Stimulated activated naive CD8-positive, alpha-beta T cell treated with anti-CD3 and anti-CD28 coated beads, Interleukin-15, amount 100 ng/mL, for 72 hours (primary cell): ENCODE results near the gene PTPN13.

Experiments used
- ATAC-seq: fragments of 150-1000 bp; cut with Tn5 transposase; 2 replicates; pipeline ENCODE4 v1.10.0; 2021; ENCODE audit warnings: mild to moderate bottlenecking, moderate library complexity
- DNase-seq, 2 donors: peaks; one replicate each; pipeline ENCODE4 v3.0.0; 2021 to 2022
- H3K27ac Mint-ChIP-seq, 2 donors: one replicate each; pipeline ENCODE4 v1.8.0; 2022; ENCODE audit warnings: mild to moderate bottlenecking in 2 of 2, mixed read lengths in 2 of 2, moderate library complexity in 2 of 2
- H3K27me3 Mint-ChIP-seq: one replicate; pipeline ENCODE4 v1.8.0; 2022; ENCODE audit warnings: mixed read lengths
- H3K4me1 Mint-ChIP-seq: one replicate; pipeline ENCODE4 v1.8.0; 2022; ENCODE audit warnings: mild to moderate bottlenecking, mixed read lengths
- H3K4me3 Mint-ChIP-seq, 2 donors: one replicate each; pipeline ENCODE4 v1.8.0; 2022; ENCODE audit warnings: mild to moderate bottlenecking in 2 of 2, mixed read lengths in 2 of 2, moderate library complexity in 1 of 2
- H3K9me3 Mint-ChIP-seq, 2 donors: one replicate each; pipeline ENCODE4 v1.8.0; 2022; ENCODE audit warnings: mixed read lengths in 2 of 2

Gene PTPN13

GRCh38 chr4:86834901-86835300 lies 240.8 kb downstream of the PTPN13 start:
- DNase-seq: no peak
- no peak for ATAC-seq
- no peak overlapping the region for H3K27ac Mint-ChIP-seq
- no peak overlapping the region for H3K4me3 Mint-ChIP-seq
- H3K9me3 Mint-ChIP-seq: no peaks in the 10 kb centered on the region
- no peaks in the 10 kb centered on the region for H3K4me1 Mint-ChIP-seq
- H3K27me3 Mint-ChIP-seq: no peaks in the 10 kb centered on the region

- H3K4me1 Mint-ChIP-seq: no peaks in the 10 kb centered on the region
- no peak overlapping the region for H3K27ac Mint-ChIP-seq
- no peaks in the 10 kb centered on the region for H3K9me3 Mint-ChIP-seq
- no peaks in the 10 kb centered on the region for H3K27me3 Mint-ChIP-seq
- ATAC-seq (no peak), DNase-seq (no peak)
- H3K4me3 Mint-ChIP-seq: no peak overlapping the region
Measured at GRCh38 chr4:86835677-86836076, 241.6 kb downstream of the PTPN13 start.

DNA sequence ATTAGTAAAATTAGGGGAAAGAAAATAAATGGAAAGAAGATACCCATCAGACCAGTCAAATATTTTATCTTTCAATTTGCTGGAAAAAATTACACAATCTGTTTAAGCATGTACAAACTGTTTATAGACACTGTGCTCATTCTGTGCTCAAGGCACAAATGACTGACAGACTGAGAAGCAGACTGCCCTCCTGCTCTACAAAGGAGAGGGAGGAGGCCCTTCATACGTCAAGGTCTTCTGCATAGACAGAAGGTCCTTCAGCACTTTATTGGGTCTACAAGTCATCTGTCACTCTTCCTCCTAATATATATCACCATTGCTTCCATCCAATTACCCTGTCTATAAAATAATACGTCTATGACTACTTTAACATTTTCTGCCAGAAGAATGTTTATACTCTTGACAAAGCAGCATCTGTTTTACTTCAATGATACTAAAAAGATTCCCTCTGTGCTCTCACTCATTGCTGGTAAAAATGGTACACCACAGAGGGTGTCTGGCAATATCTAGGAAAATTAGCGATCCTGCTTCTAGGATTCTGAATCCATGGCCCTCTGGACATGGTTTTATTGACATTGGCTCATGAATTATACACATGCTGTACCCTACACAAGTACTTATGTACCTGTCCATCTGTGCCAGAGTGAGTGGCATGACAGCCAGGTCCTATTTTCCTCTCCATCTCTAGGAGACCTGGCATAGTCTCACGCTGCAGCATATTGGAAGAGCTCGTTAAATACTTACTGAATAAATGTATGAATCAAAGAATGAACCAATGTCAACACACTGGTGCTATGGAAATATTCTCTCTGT lies 243.8 kb downstream of the PTPN13 start:
- H3K9me3 Mint-ChIP-seq: no peaks in the 10 kb centered on the region
- no peak for ATAC-seq
- H3K27ac Mint-ChIP-seq: no peak overlapping the region
- no peaks in the 10 kb centered on the region for H3K4me1 Mint-ChIP-seq
- no peaks in the 10 kb centered on the region for H3K27me3 Mint-ChIP-seq
- H3K4me3 Mint-ChIP-seq: no peak overlapping the region
- no peak for DNase-seq

DNA sequence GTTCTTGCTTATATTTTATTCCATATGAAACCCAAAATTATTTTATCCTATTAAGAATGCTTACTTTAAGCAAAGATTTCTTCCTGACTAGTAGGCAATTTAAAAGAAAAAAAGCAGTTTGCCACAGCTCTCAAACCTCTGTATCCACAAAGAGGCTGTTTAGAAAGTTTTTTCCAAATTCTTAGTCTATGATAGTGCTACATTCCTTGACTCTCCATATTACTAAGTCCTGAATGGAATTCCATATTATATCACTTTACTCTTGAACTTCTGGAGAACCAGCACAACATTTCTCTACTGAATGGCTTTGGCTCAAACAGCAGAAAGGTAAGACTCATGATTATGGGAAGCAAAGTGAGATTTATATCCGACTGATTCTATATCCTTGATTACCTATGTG lies 246.7 kb downstream of the PTPN13 start:
- ATAC-seq (no peak), DNase-seq (no peak)
- Mint-ChIP-seq H3K4me1 (no peaks in the 10 kb centered on the region), H3K27me3 (no peaks in the 10 kb centered on the region), H3K4me3 (no peak overlapping the region), H3K9me3 (no peaks in the 10 kb centered on the region), H3K27ac (no peak overlapping the region)

GRCh38 chr4:86841309-86841708 lies 247.2 kb downstream of the PTPN13 start:
- DNase-seq (no peak), ATAC-seq (no peak)
- Mint-ChIP-seq H3K27me3 (no peaks in the 10 kb centered on the region), H3K9me3 (no peaks in the 10 kb centered on the region), H3K27ac (no peak overlapping the region), H3K4me3 (no peak overlapping the region), H3K4me1 (no peaks in the 10 kb centered on the region)

GRCh38 chr4:86845593-86845992 lies 251.5 kb downstream of the PTPN13 start:
- DNase-seq (no peak), ATAC-seq (no peak)
- H3K27me3 Mint-ChIP-seq: peaks cover 7% of the 10 kb centered on the region
- H3K4me3 Mint-ChIP-seq: no peak overlapping the region
- no peak overlapping the region for H3K27ac Mint-ChIP-seq
- H3K9me3 Mint-ChIP-seq: no peaks in the 10 kb centered on the region
- H3K4me1 Mint-ChIP-seq: no peaks in the 10 kb centered on the region

DNA sequence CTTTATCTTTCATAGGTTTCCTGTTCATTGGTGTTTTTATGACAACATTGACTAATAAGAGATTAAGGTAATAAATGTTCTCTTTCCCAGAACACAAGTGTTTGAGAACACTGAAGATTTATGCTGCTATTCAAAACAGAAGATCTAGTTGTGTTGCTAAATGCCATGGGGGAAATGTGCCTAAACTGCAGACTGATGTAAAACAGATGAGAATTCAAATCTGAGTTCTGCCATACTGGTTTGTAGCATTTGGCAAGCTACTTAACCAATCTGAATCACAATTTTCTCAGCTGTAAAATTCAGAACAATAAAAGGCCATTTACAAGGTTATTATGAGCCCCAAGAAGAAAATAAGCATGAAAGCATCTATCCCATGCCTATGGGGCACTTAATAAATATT lies 252.8 kb downstream of the PTPN13 start:
- no peak for ATAC-seq
- H3K9me3 Mint-ChIP-seq: no peaks in the 10 kb centered on the region
- H3K27me3 Mint-ChIP-seq: peaks cover 9% of the 10 kb centered on the region
- no peak for DNase-seq
- no peak overlapping the region for H3K27ac Mint-ChIP-seq
- H3K4me1 Mint-ChIP-seq: no peaks in the 10 kb centered on the region
- H3K4me3 Mint-ChIP-seq: no peak overlapping the region

GRCh38 chr4:86847571-86847970 lies 253.5 kb downstream of the PTPN13 start:
- no peak overlapping the region for H3K4me3 Mint-ChIP-seq
- no peaks in the 10 kb centered on the region for H3K4me1 Mint-ChIP-seq
- H3K27me3 Mint-ChIP-seq: peaks cover 9% of the 10 kb centered on the region
- H3K9me3 Mint-ChIP-seq: no peaks in the 10 kb centered on the region
- ATAC-seq (no peak), DNase-seq (no peak)
- no peak overlapping the region for H3K27ac Mint-ChIP-seq

GRCh38 chr4:86848136-86848535 lies 254.0 kb downstream of the PTPN13 start:
- no peaks in the 10 kb centered on the region for H3K9me3 Mint-ChIP-seq
- DNase-seq (no peak), ATAC-seq (no peak)
- H3K4me1 Mint-ChIP-seq: no peaks in the 10 kb centered on the region
- peaks cover 9% of the 10 kb centered on the region for H3K27me3 Mint-ChIP-seq
- no peak overlapping the region for H3K4me3 Mint-ChIP-seq
- H3K27ac Mint-ChIP-seq: no peak overlapping the region

DNA sequence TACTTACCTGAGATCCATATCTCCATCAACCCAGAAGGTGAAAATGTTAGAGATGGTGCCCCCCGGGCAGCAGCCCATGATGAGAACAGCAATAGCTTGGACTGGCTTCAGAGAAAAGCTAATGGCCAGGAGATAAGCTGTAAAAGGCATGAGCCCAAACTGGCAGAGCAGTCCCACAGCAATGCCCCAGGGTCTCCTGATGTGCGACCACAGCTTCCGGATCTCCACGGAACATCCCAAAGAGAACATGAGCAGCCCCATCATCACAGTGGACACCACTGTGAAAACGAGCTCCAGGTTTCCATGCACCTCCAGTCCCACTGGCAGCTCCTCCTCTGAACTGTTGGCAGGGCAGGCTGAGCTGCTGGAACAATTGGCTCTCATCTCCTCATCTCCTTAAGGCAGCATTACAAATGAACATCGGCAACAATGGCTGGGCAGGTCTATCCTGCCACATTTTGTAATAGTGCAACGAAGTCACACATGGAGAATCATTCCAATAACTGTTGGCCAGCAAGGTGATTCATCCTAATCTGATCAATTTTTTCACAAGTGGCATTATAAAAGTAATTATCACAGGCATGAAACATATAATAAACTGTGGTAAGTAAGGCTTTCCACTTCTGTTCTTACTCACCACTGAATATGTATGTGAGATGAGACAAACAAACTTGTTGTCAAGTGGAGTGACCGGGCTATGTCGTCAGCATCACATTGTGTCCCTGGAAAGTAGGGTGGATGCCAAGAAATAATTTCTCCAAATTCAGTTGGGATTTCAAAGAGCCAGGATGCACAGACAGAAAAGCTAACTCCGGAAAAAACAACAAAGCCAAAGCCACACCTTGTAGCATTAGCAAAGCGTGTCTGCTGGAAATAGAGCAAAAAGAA lies 254.9 kb downstream of the PTPN13 start, which contains the start of gene SLC10A6:
Gene SLC10A6, minus strand, starts transcription at position 653 of the 888 bp plus-strand sequence. Its CDS starts 269 bp downstream, at position 384.
- peaks cover 9% of the 10 kb centered on the region for H3K27me3 Mint-ChIP-seq
- no peak for ATAC-seq
- DNase-seq: no peak
- no peaks in the 10 kb centered on the region for H3K4me1 Mint-ChIP-seq
- no peaks in the 10 kb centered on the region for H3K9me3 Mint-ChIP-seq
- no peak within 1 kb of the TSS for H3K4me3 Mint-ChIP-seq
- H3K27ac Mint-ChIP-seq: no peak within 1 kb of the TSS

DNA sequence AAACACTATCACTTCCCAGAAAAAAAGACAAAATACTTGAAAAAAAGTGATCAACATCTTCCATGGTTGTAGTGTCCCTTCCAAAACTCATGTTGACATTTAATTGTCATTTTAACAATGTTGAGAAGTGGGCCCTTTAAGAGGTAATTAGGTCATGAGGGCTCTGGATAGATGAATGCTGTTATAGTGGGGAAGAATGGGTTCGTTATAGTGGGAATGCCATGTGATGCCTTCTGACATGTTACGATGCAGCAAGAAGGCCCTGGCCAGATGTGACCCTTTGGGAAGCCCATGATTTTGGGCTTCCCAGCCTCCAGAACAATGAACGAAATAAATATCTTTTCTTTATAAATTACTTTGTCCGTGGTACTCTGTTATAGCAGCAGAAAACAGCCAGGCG lies 259.1 kb downstream of the PTPN13 start:
- no peak for ATAC-seq
- Mint-ChIP-seq H3K27ac (no peak overlapping the region), H3K9me3 (no peaks in the 10 kb centered on the region), H3K27me3 (peaks cover 9% of the 10 kb centered on the region), H3K4me1 (no peaks in the 10 kb centered on the region), H3K4me3 (no peak overlapping the region)
- no peak for DNase-seq

GRCh38 chr4:86855572-86855971 lies 261.5 kb downstream of the PTPN13 start:
- Mint-ChIP-seq H3K4me3 (no peak overlapping the region), H3K27ac (no peak overlapping the region), H3K27me3 (peaks cover 3% of the 10 kb centered on the region), H3K4me1 (no peaks in the 10 kb centered on the region), H3K9me3 (no peaks in the 10 kb centered on the region)
- ATAC-seq (no peak), DNase-seq (no peak)

DNA sequence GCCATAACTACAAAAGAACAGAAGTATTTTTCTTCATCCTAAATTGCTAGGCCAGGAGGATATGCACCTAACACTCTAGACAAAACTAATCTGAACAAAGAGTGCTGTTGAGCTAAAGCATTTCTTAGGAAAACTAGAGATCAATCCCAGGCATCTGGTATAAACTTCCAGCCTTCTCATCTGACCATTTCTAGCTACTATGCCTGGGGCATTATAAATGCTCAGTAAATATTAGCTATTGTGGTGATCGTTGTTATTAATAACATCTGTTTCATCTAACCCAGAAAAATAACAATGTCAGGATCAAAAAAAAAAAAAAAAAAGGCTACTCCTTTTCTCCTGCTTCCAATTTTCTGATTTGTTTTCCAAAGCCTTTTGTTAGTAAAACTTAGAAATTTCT lies 262.8 kb downstream of the PTPN13 start:
- DNase-seq: no peak
- Mint-ChIP-seq H3K27me3 (no peaks in the 10 kb centered on the region), H3K4me3 (no peak overlapping the region), H3K4me1 (no peaks in the 10 kb centered on the region), H3K9me3 (no peaks in the 10 kb centered on the region), H3K27ac (no peak overlapping the region)
- no peak for ATAC-seq

GRCh38 chr4:86857341-86858052 lies 263.4 kb downstream of the PTPN13 start:
- Mint-ChIP-seq H3K9me3 (no peaks in the 10 kb centered on the region), H3K27ac (no peak overlapping the region), H3K4me3 (no peak overlapping the region), H3K4me1 (no peaks in the 10 kb centered on the region), H3K27me3 (no peaks in the 10 kb centered on the region)
- ATAC-seq: no peak
- DNase-seq: no peak
